HL-60 (cell line): ENCODE data around the gene IGSF9.

Experiments
- DNase-seq, 2 experiments: peaks; one replicate each; pipeline ENCODE4 v3.0.0-alpha.2; 2010 to 2020; ENCODE audit warnings: low read depth in 1 of 2, low spot score in 1 of 2
- H3K27ac ChIP-seq: fragments of 250-450 bp; sonication (Bioruptor Pico); replicated peaks from 2 replicates; pipeline ENCODE4 v1.5.1; 2020; ENCODE audit warnings: mild to moderate bottlenecking, moderate library complexity
- H3K27me3 ChIP-seq: fragments of 250-450 bp; sonication (Bioruptor Pico); 2 replicates; pipeline ENCODE4 v1.5.1; 2021; ENCODE audit warnings: mild to moderate bottlenecking, moderate library complexity; ENCODE audit not compliant: insufficient read depth, poor library complexity, severe bottlenecking
- H3K4me3 ChIP-seq: replicated peaks from 2 replicates; pipeline ENCODE4 v1.5.1; 2011; ENCODE audit warnings: mild to moderate bottlenecking, control low read depth, low read length; ENCODE audit not compliant: insufficient read depth
- CTCF ChIP-seq: IDR thresholded peaks from one replicate; pipeline ENCODE4 v1.5.1; 2011; ENCODE audit warnings: low read length, control low read depth, inconsistent platforms; ENCODE audit not compliant: insufficient read depth
- GABPA ChIP-seq: IDR thresholded peaks from 2 replicates; pipeline ENCODE4 v1.6.1; 2012; ENCODE audit warnings: low read depth
- POLR2AphosphoS5 ChIP-seq: IDR thresholded peaks from 2 replicates; pipeline ENCODE4 v1.6.1; 2012; ENCODE audit warnings: low read depth
- REST ChIP-seq: IDR thresholded peaks from 2 replicates; pipeline ENCODE4 v1.6.1; 2012; ENCODE audit warnings: low read depth; ENCODE audit not compliant: insufficient replicate concordance
- SPI1 ChIP-seq: IDR thresholded peaks from 2 replicates; pipeline ENCODE4 v1.6.1; 2012; ENCODE audit warnings: low read depth, mild to moderate bottlenecking, borderline replicate concordance

The IGSF9 gene

GRCh38 chr1:159918352-159919200 is 26.8 kb downstream of the IGSF9 start:
- no peak overlapping the region for H3K4me3 ChIP-seq
- H3K27ac ChIP-seq = no peak overlapping the region
- TF ChIP-seq POLR2AphosphoS5 (peak; percentile 70), SPI1 (no peak)
- DNase-seq = no peak
- no peaks in the 10 kb centered on the region for H3K27me3 ChIP-seq

GRCh38 chr1:159917533-159918351 is 27.7 kb downstream of the IGSF9 start:
- H3K27me3 ChIP-seq = no peaks in the 10 kb centered on the region
- peak overlapping the region; percentile 44 for H3K27ac ChIP-seq
- TF ChIP-seq POLR2AphosphoS5 (peak; percentile 90), SPI1 (no peak), REST (no peak), GABPA (no peak), CTCF (no peak)
- no peak overlapping the region for H3K4me3 ChIP-seq
- peak in 1 of 2 experiments; percentile 65 for DNase-seq

- no peaks in the 10 kb centered on the region for H3K27me3 ChIP-seq
- no peak for TF ChIP-seq REST
- peak; percentile 41; the same call in 1 of the 2 replicates for TF ChIP-seq POLR2AphosphoS5
- TF ChIP-seq GABPA = no peak
- no peak for TF ChIP-seq SPI1
- DNase-seq = no peak
- peak overlapping the region; percentile 4 for H3K27ac ChIP-seq
- no peak overlapping the region for H3K4me3 ChIP-seq
Measured at GRCh38 chr1:159916242-159917051, 29.0 kb downstream of the IGSF9 start.

- no peak for DNase-seq
- Histone ChIP-seq H3K4me3 (no peak overlapping the region), H3K27me3 (no peaks in the 10 kb centered on the region), H3K27ac (no peak overlapping the region; the same call in 1 of the 2 replicates)
- TF ChIP-seq REST = no peak
- TF ChIP-seq CTCF = no peak
- no peak; the same call in 1 of the 2 replicates for TF ChIP-seq POLR2AphosphoS5
- no peak for TF ChIP-seq SPI1
- no peak for TF ChIP-seq GABPA
Measured at GRCh38 chr1:159915571-159916241, 29.7 kb downstream of the IGSF9 start.
